ENCODE measurements around the gene CDK14.
"Not testable (repeated sequence)": the region's sequence is repeated elsewhere in the genome, so short reads cannot be mapped to it uniquely, and the experiment has no call there.

CDK14 gene

DNA sequence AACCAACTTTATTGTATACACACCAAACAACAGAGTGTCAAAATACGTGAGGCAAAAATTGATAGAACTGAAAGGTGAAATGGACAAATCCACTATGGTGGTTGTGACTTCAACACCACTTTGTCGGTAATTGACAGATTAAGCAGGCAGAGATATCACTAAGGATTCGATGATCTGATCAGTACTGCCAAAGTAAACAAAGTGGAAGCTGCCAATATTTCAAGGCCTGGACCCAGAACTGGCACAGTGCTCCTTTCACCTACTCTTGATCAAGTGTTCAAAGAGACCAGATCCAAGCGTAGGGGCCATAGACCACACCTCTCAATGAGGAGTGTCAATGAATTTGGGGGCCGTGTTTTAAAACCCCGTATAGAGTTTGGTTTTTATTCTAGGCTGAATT, 167.0 kb downstream of the CDK14 start:
- DNase-seq = no peak

DNA sequence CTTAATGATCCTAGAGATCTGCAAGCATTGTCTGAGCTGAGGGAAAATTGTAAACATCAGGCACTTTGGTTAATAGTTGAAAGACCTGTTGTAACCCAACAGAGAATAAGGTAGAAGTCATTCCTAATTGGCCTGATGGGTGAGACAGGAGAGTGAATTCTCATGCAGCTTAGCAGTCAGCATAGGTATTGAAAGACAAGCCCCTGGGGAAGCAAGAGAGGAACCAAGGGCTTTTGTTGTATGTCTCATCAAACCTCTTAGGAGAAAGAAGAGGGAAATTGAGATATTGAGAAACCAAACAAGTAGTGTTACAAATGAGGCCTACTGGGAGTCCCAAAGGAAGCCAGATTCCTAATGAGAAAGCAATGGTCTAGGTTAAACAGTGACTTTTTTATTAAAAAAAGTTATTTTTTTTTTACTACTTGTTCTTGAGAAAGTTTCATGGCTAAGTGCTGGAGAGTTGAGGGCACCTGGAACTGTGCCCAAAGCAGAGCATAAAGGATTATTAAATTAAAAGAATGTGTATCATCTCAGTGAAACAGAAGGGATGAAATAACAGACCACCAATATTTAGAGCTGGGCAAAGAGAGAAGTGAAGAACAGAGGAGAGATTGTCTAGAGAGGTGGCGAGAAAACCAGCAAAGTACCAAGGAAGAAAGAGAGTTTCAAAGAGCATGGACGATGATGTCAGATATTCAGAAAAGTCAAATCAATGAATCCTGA, 168.9 kb downstream of the CDK14 start:
- DNase-seq = no peak

DNA sequence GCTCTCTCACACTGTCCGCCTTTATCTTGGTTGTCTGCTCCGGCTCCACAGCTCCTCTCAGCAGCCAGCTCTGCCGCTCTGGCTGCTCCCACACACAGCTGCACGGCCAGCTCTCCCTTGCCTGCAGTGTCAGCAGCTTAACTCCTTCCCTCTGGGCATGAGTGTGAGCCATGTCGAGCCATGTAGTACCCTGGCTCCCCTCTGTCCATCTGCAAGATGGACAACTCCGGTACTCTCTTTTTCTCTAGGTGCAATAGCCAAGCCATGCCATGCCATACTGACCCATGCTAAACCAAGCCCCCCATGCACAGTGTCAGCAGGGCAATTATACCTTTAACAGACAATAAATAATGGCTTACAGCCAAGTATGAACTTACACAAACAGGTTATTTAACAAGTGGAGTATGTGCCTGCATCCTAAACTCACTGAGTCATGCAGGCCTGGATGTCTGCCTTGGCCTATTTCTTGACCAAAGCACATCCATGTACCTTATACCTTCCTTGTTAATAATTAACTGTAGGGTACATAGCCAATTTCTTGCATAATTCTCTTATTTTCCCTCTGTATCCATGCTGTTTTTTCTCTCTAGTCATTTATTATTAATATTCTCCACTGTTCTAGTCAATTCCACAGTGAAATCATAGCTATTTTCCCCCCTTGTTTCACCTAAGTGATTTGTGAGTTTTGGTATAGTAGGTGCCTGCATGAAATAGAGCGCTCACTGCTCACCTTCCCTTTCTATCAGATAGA, 170.9 kb downstream of the CDK14 start:
- DNase-seq = no peak

DNA sequence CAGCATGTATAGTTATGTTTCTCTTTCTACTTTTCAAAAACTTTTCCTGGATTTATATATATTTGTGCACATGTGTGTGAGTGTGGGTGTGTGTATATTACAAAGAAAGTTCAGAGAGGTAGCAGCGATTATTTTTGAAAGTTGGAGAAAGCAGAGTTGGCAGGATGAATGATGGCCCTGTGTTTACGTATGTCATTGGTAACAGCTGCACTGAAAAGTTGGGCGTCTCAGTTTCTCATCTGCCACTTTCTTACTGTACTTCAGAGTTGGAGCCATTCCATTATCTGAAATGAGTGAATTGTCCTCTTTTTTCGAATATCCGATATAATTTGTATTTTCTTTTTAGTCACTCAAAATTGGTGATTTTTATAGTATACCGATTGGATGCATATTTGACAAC, 172.2 kb downstream of the CDK14 start:
- no peak for DNase-seq

DNA sequence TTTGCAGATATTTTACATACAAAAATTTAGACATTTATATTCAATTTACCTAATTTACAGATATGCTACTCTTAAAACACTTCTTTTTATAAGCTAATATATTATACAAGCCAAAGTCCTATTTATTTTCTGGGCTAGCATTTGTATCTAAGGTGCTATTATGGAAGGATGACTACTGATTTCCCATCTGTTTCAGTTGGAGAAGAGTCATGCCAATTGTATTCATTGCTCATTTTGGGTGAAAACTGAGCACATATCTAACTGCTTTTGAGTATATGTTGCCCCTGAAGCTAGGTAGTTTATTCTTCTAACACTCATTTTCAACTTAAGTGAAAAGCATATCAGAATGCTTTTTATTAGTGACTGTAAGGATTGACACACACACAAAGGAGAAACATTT, 172.9 kb downstream of the CDK14 start:
- DNase-seq = no peak

DNA sequence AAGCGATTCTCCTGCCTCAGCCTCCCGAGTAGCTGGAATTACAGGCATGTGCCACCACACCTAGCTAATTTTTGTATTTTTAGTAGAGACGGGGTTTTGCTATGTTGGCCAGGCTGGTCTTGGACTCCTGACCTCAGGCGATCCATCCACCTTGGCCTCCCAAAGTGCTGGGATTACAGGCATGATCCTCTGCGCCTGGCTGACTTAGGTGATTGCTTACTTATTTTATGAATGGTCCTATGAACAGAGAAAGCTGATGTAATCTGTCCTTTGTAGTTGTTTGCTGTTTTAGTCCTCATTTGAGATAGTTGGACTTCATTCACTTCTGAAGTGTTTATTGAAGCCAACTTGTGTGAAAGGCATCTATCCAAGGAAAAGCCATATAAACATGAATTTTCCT, 173.4 kb downstream of the CDK14 start:
- not testable (repeated sequence) for DNase-seq

DNA sequence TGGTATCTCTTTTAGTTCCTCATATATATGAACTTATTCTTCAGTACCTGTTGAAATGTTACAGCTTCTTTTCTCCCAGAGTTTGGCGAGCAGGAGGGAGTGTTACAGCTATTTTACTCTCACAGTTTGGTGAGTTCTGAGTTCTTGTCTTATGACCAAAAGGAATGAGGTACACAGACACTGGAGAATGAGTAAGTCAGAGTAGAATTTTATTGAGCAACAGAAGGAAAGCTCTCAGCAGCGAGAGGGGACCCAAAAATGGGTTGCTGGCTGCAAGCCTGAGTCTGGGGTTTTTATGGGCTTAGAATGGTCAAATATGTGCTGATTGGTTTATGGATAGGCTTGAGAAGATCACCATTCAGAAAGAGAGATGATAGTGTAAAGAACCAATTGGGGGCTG, 175.2 kb downstream of the CDK14 start:
- DNase-seq = no peak

DNA sequence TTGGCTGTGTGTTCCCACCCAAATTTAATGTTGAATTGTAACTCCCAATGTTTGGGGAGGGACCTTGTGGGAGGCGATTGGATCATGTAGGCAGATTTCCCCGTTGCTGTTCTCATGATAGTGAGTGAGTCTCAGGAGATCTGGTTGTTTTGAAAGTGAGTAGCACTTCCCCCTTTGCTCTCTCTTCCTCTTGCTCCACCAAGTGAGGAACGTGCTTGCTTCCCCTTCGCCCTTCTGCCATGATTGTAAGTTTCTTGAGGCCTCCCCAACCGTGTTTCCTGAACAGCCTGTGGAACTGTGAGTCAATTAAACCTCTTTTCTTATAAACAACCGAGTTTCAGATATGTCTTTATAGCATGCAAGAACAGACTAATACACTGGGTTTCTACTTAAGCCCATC, 176.3 kb downstream of the CDK14 start:
- no peak for DNase-seq

DNA sequence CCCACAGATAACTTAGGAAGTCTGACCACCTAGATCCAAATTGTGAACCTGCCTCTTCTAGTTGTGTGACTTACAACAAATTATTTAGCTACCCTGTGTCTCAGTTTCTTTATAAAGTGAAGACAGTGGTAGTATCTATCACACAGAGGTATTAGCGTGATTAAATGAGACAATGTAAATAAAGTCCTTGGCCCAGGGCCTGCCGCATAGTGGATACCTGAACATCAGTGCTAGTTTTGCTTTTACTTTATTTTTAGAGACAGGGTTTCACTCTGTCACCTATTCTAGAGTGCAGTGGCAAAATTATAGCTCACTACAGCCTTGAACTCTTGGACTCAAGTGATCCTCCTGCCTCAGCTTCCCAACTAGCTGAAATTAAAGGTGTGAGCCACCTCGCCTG, 177.1 kb downstream of the CDK14 start:
- no peak for DNase-seq

DNA sequence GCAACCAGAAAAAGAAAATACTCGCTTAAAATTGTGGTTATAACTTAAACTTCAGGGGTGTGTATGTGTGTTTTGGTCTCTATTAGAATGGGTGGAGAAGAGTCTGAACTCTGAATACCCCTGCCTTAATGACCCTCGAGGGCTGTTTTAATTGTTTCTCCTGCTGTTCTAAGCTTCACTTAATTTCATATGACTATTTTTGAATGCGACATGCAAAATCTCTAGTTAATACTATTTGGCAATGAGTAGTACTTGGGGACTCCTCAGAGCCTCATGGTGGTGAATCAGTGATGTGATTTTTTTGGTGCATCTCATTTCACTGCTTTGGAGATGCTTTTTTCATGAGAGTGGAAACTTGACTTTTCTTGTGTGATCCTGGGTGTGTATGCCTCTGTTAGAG, 178.6 kb downstream of the CDK14 start:
- DNase-seq = no peak

DNA sequence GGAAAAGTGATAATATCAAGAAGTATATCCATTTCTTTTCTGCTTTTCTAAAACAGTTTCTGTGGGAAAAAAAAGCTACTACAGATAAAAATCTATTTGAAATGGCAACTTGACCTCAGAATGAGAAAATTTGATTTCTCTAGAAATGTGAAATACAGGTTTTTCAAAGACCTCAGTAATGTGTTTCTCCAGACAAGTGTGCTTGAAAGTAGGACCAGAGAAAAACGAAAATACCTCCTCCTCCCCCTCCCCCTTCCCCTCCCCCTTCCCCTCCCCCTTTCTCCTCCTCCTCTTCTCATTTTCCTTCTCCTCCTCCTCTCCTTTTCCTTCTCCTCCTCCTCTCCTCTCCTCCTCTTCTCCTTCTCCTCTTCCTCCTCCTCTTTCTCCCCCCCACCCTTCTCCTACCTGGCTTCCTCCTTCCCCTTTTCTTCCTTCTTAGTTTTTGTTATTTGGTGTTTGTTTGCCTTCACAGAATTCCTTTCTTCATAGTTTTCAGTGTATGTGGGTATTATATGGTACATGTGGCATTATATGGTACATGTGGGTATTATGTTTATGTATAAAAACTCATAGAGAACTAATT, 179.4 kb downstream of the CDK14 start:
- no peak for DNase-seq

DNA sequence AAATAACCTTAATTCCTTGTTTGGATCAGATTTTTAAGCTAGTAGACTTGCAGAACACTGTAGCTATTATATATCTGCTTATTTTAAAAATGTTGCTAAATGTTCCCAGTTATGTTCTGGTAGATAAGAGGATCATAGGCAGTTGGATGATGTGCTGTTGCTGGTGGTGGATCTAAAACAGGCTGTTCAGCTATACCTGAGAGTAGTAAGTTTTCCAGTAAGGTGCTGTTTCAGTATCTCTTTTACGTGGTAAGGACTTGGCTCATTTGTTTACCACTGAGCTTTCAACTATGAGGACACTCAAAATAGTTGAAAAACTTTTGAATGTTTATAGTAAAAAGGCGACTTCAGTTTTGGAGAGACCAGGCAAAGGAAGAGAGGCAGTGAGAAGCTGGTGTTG, 180.9 kb downstream of the CDK14 start:
- no peak for DNase-seq

DNA sequence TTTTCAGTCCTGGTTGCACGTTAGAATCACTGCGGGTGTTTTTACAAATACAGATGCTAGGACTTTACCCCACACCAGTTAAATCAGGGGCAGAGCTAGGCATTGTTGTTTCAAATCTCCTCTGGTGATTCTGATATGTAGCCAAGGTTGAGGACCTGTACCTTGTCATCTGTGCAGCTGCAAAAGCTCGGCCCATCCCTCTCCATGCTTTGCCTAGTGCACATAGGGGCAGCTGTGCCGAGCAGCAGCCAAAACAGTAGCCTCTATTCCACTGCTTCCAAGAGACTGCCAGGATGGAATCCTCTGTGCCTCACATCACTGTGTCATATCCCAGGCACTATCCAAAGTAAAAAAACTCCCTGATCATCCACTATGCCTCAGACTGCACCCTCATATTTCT, 181.3 kb downstream of the CDK14 start:
- DNase-seq = no peak

DNA sequence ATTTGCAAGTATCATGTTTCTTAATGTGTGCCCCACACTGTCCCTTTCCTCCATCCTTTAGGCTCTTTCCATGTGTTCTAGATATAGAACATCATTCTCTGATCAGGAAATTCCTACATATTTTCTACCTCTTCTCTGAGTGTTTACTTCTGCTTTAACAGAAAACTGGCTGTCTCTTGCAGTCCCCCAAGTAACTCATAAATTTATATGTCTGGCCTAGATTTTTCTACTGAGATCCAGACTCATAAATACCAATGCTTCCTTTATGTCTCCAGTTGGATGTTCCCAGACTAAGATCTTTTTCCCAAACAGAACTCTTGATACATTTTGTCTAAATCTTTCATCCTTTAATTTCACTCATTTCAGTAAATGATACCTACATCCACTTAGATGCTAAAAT, 181.8 kb downstream of the CDK14 start:
- DNase-seq = no peak

DNA sequence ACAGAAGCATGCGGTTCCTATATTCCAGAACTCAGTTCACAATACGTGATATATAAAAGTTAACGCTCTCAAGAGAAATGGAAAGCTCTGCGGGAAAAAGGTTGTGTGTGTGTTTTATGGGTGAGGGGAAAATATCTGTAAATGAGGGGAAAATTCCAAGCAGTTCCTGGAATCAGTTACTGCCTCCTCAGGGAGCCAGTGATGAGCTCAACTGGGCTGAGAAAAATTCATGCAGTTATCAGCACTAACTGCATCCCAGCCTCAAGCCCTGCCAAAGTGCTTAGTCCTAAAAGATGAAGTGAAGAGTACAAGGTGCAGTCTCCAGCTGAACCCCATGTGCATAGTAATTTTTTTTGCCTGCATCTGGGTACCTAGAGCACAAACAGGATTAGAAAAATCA, 191.9 kb downstream of the CDK14 start:
- no peak for DNase-seq

DNA sequence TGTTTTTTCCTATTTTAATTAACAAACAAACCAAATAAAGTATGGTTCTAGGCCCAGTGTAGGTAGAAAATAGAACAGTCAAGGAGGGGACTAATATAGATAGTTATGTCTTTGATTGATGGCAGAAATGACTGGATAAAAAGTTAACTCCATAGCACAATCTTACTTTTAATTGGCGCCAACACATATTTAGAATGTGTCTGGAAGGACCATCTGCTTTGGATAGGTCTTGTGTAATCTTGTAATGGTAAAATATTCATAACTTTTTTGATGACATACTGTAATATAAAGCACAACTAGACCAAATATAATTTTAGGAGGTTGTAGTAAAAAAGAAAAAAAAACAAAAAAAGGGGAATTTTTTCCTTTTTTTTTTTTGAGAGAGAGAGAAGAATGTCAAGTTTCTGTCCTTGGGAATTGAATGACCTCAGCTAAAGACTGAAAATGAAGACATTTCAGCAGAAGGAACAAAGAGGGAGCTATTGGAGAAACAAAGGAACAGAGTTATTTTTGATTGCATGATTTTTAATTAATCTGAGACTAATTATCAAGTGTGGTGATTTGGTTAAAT, 193.7 kb downstream of the CDK14 start:
- no peak for DNase-seq

DNA sequence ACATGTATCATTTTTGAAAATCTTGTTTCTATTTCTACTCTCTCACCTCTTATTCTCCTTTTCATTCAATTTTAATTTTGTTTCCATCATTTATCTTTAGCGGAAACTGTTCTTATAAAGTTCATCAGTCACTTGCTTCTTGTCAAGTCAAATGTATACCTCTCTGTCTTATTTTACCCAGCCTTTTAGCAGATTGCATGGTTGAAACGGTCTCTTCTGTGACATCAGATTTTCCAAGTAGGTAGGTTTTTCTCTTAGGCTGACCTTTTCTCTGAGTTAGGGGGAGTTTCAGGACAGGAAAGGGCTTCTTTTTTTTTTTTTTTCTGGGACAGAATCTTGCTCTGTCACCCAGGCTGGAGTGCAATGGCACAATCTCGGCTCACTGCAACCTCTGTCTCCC, 195.5 kb downstream of the CDK14 start:
- no peak for DNase-seq

DNA sequence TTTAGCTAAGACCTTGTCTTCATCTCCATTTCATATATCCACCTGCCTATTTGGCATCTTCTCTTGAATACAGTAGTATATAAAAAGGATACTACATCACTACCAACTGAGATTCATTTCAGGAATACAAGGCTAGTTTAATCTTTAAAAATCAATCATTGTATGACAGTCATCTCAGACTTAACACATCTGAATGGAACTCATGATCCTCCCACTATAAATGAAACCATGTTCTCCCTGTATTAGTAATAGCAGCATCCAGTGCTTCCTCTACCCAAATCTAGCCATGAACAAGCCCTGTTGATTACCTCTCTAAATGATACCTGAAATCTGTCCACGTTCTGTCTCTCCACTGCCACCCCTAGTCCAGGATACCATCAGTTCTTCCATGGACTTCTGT, 196.2 kb downstream of the CDK14 start:
- DNase-seq = no peak

DNA sequence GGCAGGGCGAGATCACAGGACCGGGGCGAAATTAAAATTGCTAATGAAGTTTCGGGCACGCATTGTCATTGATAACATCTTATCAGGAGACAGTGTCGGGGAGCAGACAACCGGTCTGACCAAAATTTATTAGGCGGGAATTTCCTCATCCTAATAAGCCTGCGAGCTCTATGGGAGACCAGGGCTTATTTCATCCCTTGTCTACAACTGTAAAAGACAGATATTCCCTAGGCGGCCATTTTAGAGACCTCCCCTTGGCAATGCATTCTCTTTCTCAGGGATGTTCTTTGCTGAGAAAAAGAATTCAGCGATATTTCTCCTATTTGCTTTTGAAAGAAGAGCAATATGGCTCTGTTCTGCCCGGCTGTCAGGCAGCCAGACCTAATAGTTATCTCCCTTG, 198.1 kb downstream of the CDK14 start:
- not testable (repeated sequence) for DNase-seq

DNA sequence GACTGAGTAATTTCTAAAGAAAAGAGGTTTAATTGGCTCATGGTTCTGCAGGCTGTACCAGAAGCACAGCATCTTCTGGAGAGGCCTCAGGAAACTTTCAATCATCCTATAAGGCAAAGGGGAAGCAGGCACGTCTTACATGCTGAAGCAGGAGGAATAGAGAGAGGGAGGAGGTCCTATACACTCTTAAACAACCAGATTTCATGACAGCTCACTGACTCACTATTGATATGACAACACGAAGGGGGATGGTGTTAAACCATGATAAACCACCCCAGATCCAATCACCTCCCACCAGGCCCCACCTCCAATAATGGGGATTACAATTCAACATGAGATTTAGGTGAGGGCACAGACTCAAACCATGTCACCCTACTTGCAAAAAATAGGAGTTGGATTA, 201.5 kb downstream of the CDK14 start:
- no peak for DNase-seq

DNA sequence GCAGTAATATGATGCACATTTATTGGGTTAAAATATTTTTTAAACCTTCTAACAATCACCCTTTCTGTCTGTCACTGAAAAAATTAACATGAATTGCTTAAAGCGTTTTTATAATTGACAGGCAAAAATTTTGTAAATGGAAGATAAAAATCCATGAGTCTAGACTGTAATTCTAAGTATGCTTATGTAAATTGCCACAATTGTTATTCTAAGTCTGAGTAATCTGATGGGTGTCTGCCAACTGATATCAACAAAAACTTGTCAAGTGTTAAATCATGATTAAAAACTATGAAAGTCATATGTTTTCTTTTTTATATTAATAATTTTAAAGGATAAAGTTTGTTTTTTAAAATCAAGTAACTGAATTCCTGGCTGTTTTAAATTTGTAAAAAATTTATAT, 208.2 kb downstream of the CDK14 start:
- no peak for DNase-seq

DNA sequence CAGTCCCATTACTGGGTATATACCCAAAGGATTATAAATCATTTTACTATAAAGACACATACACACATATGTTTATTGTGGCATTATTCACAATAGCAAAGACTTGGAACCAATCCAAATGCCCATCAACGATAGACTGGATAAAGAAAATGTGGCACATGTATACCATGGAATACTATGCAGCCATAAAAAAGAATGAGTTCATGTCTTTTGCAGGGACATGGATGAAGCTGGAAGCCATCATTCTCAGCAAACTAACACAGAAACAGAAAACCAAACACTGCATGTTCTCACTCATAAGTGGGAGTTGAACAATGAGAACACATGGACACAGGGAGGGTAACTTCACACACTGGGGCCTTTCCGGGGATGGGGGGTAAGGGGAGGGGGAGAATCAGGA, 219.4 kb downstream of the CDK14 start:
- not testable (repeated sequence) for DNase-seq

DNA sequence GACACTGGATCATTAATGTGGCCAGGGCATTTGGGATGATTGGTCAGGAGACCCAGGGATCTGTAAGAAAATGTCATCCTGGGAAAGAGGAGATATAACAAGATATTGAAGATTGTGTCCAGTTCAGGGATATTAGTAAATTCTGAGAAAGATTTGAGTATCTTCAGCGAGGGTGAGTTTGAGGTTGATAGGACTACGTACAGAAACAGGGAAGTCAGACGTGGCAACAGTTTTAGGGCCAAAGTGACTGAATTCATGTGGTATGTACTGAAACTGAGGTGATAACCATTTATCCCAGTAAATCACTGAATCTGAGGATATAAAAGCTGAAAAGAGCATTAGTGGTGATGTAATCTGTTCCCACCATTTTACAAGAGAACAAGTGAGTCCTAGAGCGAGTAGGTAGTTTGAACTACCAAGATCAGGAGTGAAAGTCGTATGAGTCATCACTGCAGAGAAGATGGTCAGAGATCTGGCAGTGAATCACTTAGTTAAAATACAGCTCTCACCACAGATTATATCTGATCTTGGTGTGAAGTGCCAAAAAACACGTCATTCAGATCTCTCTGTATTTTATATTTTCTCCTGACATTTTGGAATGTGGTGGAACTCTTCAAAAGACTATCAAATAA, 220.5 kb downstream of the CDK14 start:
- DNase-seq = no peak

DNA sequence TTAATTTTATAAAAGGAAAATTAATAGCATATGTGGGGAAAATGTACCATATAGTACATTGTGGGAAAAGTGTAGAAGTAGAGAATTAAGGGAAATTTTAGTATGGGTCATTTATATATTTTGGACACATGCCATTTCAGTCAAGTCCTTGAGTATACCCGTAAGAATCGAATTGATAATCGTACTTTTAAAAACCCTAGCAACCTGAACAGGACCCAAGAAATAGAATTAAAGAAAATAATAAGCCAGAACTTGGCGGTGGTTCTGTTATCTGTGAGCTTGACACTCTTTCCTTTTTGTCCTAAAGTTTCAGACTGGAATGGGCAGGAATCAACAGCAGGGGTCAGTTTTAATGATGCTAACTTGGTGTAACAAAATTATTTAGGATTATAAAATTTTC, 221.0 kb downstream of the CDK14 start:
- no peak for DNase-seq
